Activated T-cell treated with anti-CD3 and anti-CD28 coated beads, Interleukin-2, amount 50 U/mL, for 72 hours (primary cell): ENCODE measurements around the gene CEP72. TPM values are rescaled to one million over a fixed set of nuclear protein-coding genes. Genes with fewer than 3 reads are reported as not detected.
"Not testable (repeated sequence)": the region's sequence is repeated elsewhere in the genome, so short reads cannot be mapped to it uniquely, and the experiment has no call there.

Experiments used
- ATAC-seq, 2 donors: fragments of 150-1000 bp; cut with Tn5 transposase; replicated peaks in 1 of 2; 2 replicates each; pipeline ENCODE4 v1.10.0; 2021; ENCODE audit warnings: moderate library complexity in 2 of 2, mild to moderate bottlenecking in 1 of 2
- DNase-seq, 2 donors: peaks; one replicate each; pipeline ENCODE4 v3.0.0; 2021 to 2022; ENCODE audit warnings: mixed read lengths in 1 of 2
- H3K27ac Mint-ChIP-seq: one replicate; pipeline ENCODE4 v1.8.0; 2022; ENCODE audit warnings: mild to moderate bottlenecking, moderate library complexity, mixed read lengths
- H3K27me3 Mint-ChIP-seq: one replicate; pipeline ENCODE4 v1.8.0; 2022; ENCODE audit warnings: low read depth, mixed read lengths
- H3K36me3 Mint-ChIP-seq, 2 donors: one replicate each; pipeline ENCODE4 v1.8.0; 2022; ENCODE audit warnings: mixed read lengths in 2 of 2, mild to moderate bottlenecking in 1 of 2; ENCODE audit not compliant: insufficient read depth in 2 of 2
- H3K4me1 Mint-ChIP-seq: one replicate; pipeline ENCODE4 v1.8.0; 2022; ENCODE audit warnings: low read depth, mixed read lengths
- H3K4me3 Mint-ChIP-seq, 2 donors: one replicate each; pipeline ENCODE4 v1.8.0; 2022; ENCODE audit warnings: mild to moderate bottlenecking in 2 of 2, mixed read lengths in 2 of 2, moderate library complexity in 2 of 2
- H3K9me3 Mint-ChIP-seq, 2 donors: one replicate each; pipeline ENCODE4 v1.8.0; 2022; ENCODE audit warnings: mixed read lengths in 2 of 2
- total RNA-seq, 2 donors: library from RNA; stranded (reverse); gene quantifications; one replicate each; pipeline ENCODE4 v1.2.3, GENCODE V29; 2022

Gene CEP72
- total RNA-seq, 2 donors from 2014 or later = 18.6 to 18.7 TPM

DNA sequence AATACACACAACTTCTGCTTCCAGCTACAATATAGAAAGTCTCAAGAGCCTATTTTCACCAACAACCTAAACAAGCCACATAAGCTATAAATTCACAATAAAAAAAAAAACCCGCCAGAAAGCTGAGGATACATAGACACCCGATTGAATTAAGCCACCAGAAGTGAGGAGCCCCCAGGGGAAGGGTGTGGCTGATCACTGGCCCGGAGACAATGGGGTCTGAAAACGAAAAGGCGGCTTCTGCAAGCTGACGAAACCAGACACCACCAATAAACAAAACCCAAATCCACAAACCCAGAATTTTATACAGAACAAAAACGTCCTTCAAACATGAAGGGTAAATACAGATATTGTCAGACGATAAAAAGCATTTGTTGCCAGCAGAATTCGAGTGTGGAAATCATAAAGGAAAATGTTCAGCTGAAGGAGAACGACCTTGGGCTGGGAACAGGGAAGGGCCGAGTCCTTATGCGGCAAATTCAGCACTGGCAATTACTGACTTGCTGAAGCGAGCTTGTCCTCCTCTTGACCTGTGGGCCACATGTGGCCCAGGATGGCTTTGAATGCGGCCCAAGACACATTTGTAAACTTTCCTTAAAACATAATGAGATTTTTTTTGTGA, 39.6 kb upstream of the CEP72 start:
- Mint-ChIP-seq H3K27me3 (peaks cover 6% of the 10 kb centered on the region), H3K36me3 (peaks cover 3 to 5% of the 10 kb centered on the region in 2 donors), H3K4me1 (no peaks in the 10 kb centered on the region)

DNA sequence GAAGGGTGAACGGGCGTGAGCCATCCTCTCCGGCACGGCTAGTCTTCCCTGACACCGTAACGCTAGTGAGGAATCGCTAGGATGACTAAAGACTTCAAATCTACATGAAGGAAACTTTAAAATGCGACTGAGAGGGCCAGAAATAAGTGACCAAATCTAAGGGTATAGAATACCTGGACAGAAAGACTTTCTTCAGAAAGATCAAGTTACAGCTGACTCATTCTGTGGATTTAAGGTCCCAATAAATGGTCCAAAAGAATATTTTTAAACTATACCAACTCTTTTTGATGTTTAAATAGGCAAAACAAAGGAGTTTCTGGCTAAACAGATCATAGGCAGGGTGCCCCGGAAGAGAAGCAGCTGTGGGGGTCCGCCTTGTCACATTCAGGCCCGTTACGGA, 38.9 kb upstream of the CEP72 start:
- H3K4me1 Mint-ChIP-seq = no peaks in the 10 kb centered on the region
- H3K9me3 Mint-ChIP-seq = peaks cover 8% of the 10 kb centered on the region in 2 donors
- no peak overlapping the region for H3K27ac Mint-ChIP-seq
- peaks cover 12% of the 10 kb centered on the region for H3K27me3 Mint-ChIP-seq
- H3K4me3 Mint-ChIP-seq = no peak overlapping the region
- H3K36me3 Mint-ChIP-seq = peaks cover 3 to 7% of the 10 kb centered on the region in 2 donors
- DNase-seq = no peak
- ATAC-seq = no peak

More for the DNA sequence above, 39.6 kb upstream of the CEP72 start:
- Mint-ChIP-seq H3K27ac (no peak overlapping the region), H3K4me3 (no peak overlapping the region), H3K9me3 (peaks cover 6 to 8% of the 10 kb centered on the region in 2 donors)
- DNase-seq = no peak
- no peak for ATAC-seq

DNA sequence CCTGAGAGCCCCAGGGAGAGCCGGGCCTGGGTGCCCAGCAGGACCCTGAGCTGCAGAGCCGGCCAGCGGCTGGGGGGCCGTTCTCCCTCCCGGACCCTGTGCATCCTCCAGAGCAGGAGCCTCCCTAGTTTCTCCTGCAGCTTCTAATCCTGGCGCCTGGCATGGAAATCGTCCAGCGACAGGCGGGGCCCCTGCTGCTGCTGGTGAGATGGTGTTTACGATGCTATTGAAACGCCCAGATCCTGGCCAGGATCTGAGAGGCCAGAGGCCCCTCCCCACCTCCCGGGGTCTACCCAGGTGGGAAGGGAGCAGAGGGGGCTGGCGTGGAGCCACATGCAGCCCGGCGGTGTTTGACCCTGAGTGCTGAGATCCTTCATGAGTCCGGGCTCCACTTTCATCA, 38.2 kb upstream of the CEP72 start:
- peaks cover 20% of the 10 kb centered on the region for H3K27me3 Mint-ChIP-seq
- ATAC-seq = no peak
- H3K9me3 Mint-ChIP-seq = peaks cover 8% of the 10 kb centered on the region in 2 donors
- H3K4me1 Mint-ChIP-seq = no peaks in the 10 kb centered on the region
- H3K27ac Mint-ChIP-seq = no peak overlapping the region
- H3K4me3 Mint-ChIP-seq = no peak overlapping the region
- no peak for DNase-seq
- peaks cover 3 to 7% of the 10 kb centered on the region in 2 donors for H3K36me3 Mint-ChIP-seq

DNA sequence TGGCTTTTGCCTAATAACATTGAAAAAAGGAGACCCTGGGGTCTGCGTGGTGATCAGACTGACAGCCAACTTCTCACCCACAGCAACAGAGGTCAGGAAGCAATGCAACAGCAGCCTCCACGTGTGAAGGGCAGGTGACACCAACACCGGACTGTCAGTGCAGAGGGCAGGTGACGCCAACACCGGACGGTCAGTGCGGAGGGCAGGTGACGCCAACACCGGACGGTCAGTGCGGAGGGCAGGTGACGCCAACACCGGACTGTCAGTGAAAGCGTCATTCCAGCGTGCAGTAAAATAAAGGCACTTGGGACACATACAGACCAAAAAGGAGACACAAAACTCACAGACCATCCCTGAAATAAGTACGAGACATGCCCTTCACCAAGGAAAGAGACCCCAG, 37.2 kb upstream of the CEP72 start:
- Mint-ChIP-seq H3K36me3 (peaks cover 3 to 7% of the 10 kb centered on the region in 2 donors), H3K9me3 (peaks cover 8% of the 10 kb centered on the region in 2 donors), H3K4me3 (no peak overlapping the region), H3K4me1 (no peaks in the 10 kb centered on the region), H3K27me3 (peaks cover 23% of the 10 kb centered on the region), H3K27ac (no peak overlapping the region)
- DNase-seq = no peak
- ATAC-seq = no peak

DNA sequence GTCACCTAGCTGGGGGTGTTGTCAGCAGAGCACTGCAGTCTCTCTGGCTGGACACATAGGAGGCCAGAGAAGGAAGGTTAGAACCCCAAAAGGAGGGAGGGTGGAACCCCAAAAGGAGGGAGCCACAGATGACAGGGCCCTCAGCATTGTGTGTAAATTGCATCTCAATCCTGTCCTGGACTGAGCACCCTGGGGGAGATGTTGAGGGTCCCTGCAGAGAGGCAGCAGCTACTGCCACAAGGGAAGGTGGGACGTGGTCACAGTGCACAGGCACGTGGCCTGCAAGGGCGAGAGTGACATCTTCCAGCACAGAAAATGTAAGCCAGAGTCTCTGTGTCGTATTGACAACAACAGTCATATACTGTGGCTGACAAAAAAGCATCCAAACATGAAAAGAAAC, 36.5 kb upstream of the CEP72 start:
- DNase-seq (no peak), ATAC-seq (no peak)
- Mint-ChIP-seq H3K9me3 (peaks cover 8% of the 10 kb centered on the region in 2 donors), H3K4me3 (no peak overlapping the region), H3K36me3 (peaks cover 3 to 7% of the 10 kb centered on the region in 2 donors), H3K4me1 (no peaks in the 10 kb centered on the region), H3K27ac (no peak overlapping the region), H3K27me3 (peaks cover 31% of the 10 kb centered on the region)

DNA sequence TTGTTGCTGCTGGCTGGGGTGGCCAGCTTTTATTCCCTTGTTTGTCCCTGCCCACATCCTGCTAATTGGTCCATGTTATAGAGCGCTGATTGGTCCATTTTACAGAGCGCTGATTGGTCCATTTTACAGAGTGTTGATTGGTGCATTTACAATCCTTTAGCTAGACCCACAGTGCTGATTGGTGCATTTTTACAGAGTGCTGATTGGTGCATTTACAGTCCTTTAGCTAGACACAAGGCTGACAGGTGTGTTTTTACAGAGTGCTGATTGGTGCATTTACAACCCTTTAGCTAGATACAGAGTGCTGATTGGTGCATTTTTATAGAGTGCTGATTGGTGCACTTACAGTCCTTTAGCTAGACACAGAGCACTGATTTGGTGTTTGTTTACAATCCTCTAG, 34.9 kb upstream of the CEP72 start:
- not testable (repeated sequence) for H3K9me3 Mint-ChIP-seq, DNase-seq, H3K4me1 Mint-ChIP-seq, H3K36me3 Mint-ChIP-seq, H3K27ac Mint-ChIP-seq, ATAC-seq, H3K4me3 Mint-ChIP-seq
- H3K27me3 Mint-ChIP-seq = peaks cover 36% of the 10 kb centered on the region

DNA sequence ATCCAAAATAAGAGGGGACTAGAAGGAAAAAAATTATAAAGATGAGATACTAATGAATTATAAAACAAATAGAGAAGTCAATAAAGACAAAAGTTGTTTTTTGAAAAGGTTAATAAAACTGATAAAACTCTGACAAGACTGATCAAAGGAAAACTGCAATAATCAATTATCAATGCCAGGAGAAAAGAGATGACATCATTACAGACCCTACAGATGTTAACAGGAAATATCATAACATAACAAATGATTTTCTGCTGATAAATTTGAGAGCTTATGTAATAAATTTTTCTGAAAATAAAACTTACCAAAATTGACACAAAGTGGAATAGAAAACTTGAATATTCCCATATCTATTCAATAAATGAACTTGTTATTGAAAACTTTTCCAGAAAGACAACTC, 34.3 kb upstream of the CEP72 start:
- H3K4me3 Mint-ChIP-seq = no peak overlapping the region
- H3K36me3 Mint-ChIP-seq = peaks cover 3 to 7% of the 10 kb centered on the region in 2 donors
- no peak overlapping the region for H3K27ac Mint-ChIP-seq
- peaks cover 8% of the 10 kb centered on the region in 2 donors for H3K9me3 Mint-ChIP-seq
- ATAC-seq (no peak), DNase-seq (no peak)
- peaks cover 36% of the 10 kb centered on the region for H3K27me3 Mint-ChIP-seq
- no peaks in the 10 kb centered on the region for H3K4me1 Mint-ChIP-seq

DNA sequence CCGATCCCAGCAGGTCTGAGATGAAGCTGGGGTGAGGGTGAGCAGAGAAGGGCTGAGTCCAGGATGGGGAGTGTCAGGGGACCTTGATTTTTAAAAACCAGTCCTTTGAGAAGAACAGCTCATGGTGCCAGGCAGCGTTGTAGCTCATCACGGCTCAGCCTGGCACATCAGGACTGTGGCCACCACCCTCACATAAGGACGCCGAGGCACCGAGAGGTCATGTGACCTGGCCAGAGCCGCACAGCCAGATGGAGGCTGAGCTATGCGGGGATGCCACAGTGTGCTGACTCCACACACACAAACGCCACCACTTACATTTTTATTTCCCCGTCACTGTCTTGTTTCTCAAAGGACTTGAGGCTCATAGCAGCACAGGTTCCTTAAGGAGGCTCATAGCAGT, 32.9 kb upstream of the CEP72 start:
- Mint-ChIP-seq H3K4me1 (no peaks in the 10 kb centered on the region), H3K27ac (no peak overlapping the region), H3K36me3 (peaks cover 3 to 7% of the 10 kb centered on the region in 2 donors), H3K4me3 (no peak overlapping the region), H3K9me3 (peaks cover 8 to 12% of the 10 kb centered on the region in 2 donors), H3K27me3 (peaks cover 36% of the 10 kb centered on the region)
- DNase-seq (no peak), ATAC-seq (no peak)

DNA sequence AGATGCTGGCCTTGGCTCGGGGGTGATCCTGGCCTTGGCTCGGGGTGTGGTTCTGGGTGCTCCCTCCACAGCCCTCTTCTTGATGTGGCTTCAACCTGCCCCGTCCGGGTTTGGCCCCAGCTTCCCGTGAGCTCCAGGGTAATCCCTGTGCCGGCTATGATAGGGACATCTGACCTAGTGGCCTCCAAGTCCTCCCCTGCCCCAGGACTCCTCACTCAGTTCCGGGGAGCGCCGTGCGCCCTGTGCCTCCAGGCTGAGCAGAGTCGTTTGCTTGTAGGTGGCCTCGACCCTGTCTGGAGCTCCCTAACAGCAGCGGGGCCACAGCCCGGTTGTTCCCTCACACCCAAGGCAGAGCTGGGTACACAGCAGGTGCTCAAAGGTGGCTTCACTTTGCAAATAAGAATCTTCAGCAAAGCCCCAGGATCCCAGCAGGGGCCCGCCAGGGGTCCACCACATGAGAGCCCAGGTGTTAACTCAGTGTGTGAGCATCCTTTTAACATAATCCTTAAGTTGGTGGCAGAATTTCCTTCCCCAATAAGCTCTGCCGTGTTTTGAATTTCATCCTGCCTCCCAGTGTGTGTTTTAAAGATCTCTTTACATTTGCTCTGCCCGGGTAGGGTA, 32.3 kb upstream of the CEP72 start:
- H3K27me3 Mint-ChIP-seq = peaks cover 36% of the 10 kb centered on the region
- H3K27ac Mint-ChIP-seq = no peak overlapping the region
- ATAC-seq (no peak), DNase-seq (no peak)
- H3K36me3 Mint-ChIP-seq = peaks cover 3 to 7% of the 10 kb centered on the region in 2 donors
- H3K4me3 Mint-ChIP-seq = no peak overlapping the region
- H3K4me1 Mint-ChIP-seq = no peaks in the 10 kb centered on the region
- peaks cover 8 to 12% of the 10 kb centered on the region in 2 donors for H3K9me3 Mint-ChIP-seq

DNA sequence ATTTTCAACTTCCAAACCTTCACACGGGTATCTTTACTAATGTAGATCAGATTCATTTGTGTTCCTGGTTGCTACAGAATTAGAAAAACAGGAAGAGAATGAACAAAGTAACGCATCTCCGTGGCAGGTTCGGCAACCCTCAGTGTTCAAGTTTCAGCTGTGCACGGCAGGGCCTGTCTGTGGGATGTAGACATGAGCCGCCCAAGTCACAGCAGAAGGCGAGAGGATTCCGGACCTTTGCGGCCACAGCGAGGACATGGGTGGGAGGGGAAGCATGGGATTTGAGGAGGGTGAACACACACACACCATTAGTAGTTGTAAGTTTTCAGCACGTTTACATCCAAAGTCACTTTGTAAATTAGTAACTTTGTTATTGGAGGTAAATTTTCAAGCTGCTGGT, 31.7 kb upstream of the CEP72 start:
- no peak overlapping the region for H3K27ac Mint-ChIP-seq
- no peaks in the 10 kb centered on the region for H3K4me1 Mint-ChIP-seq
- H3K36me3 Mint-ChIP-seq = peaks cover 3 to 4% of the 10 kb centered on the region in 2 donors
- H3K27me3 Mint-ChIP-seq = peaks cover 40% of the 10 kb centered on the region
- H3K4me3 Mint-ChIP-seq = no peak overlapping the region
- no peak for ATAC-seq
- no peak for DNase-seq
- H3K9me3 Mint-ChIP-seq = peaks cover 7 to 11% of the 10 kb centered on the region in 2 donors

DNA sequence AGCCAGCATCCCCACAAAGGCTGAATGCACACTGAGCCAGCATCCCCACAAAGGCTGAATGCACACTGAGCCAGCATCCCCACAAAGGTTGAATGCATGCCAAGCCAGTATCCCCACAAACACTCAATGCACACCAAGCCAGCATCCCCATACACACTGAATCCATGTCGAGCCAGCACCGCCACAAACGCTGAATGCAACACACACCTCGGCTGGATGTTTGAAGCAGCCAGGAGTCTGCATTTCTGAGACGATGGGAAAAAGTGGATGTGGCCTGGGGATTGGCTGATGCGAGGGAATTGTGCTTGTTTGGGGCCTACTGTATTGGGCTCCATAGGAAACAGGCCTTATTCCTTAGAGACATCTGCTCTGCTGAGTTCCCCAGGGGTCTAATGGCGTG, 30.9 kb upstream of the CEP72 start:
- no peak overlapping the region for H3K4me3 Mint-ChIP-seq
- peaks cover 48% of the 10 kb centered on the region for H3K27me3 Mint-ChIP-seq

DNA sequence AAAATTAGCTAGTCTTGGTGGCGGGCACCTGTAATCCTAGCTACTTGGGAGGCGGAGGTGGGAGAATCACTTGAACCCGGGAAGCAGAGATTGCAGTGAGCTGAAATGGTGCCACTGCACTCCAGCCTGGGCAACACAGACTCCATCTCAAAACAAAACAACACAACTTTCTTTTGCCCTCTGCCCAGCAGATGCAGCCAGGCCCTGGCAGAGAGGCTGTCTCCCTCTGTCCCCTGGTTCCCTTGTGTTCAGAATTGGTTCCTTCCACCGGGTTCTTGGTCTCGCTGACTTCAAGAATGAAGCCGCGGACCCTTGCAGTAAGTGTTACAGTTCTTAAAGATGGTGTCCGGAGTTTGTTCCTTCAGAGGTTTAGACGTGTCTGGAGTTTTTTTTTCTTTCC, 30.2 kb upstream of the CEP72 start:
- DNase-seq (no peak), ATAC-seq (no peak)
- Mint-ChIP-seq H3K9me3 (peaks cover 4 to 7% of the 10 kb centered on the region in 2 donors), H3K27ac (no peak overlapping the region), H3K4me1 (no peaks in the 10 kb centered on the region), H3K27me3 (peaks cover 49% of the 10 kb centered on the region), H3K36me3 (peaks cover 0 to 2% of the 10 kb centered on the region in 2 donors), H3K4me3 (no peak overlapping the region)

More for the DNA sequence above, 30.9 kb upstream of the CEP72 start:
- peaks cover 0 to 4% of the 10 kb centered on the region in 2 donors for H3K36me3 Mint-ChIP-seq
- H3K9me3 Mint-ChIP-seq = peaks cover 7% of the 10 kb centered on the region in 2 donors
- H3K27ac Mint-ChIP-seq = no peak overlapping the region
- no peaks in the 10 kb centered on the region for H3K4me1 Mint-ChIP-seq
- DNase-seq (no peak), ATAC-seq (no peak)

DNA sequence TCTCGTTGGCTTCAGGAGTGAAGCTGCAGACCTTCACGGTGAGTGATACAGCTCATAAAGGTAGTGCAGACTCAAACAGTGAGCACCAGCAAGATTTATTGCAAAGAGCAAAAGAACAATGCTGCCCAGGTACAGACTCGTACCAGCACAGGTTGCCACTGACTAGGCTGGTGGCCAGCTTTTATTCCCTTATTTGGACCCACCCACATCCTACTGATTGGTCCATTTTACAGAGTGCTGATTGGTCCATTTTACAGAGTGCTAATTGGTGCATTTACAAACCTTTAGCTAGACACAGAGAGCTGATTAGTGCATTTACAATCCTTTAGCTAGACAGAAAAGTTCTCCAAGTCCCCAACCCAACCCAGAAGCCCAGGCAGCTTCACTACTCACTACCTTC, 29.7 kb upstream of the CEP72 start:
- not testable (repeated sequence) for H3K4me3 Mint-ChIP-seq, H3K36me3 Mint-ChIP-seq, H3K27ac Mint-ChIP-seq, DNase-seq, H3K9me3 Mint-ChIP-seq, ATAC-seq, H3K4me1 Mint-ChIP-seq
- H3K27me3 Mint-ChIP-seq = peaks cover 45% of the 10 kb centered on the region
